ENCODE results near the gene GALNT6. TPM values are rescaled to one million over a fixed set of nuclear protein-coding genes. Genes with fewer than 3 reads are reported as not detected.

Gene GALNT6
- total and polyA plus RNA-seq, 2 donors (not counting 3 experiments of a cell fraction or from before 2014, with no cell fraction given), result 18.7 to 39.2 TPM

GRCh38 chr12:51361161-51362016, 29.8 kb downstream of the GALNT6 start:
- ChIA-PET POLR2A (interaction anchor here (1.3 kb wide), 1 partner anchor 10 kb away, joined by 3 read pairs; no protein-coding TSS in a partner anchor), CTCF (interaction anchor here (0.7 to 3.7 kb wide), 4 partner anchors 10 to 51 kb away, joined by 3 to 14 read pairs (median 4); no protein-coding TSS in a partner anchor)
- Histone ChIP-seq H3K79me2 (ENCODE audit: control insufficient read depth, insufficient read depth, low read length) (no peaks in the 10 kb centered on the region), H3K27me3 (ENCODE audit: control insufficient read depth in 2 of 2, insufficient read depth in 2 of 2, low read length in 2 of 2) (no peaks in the 10 kb centered on the region), H4K20me1 (replicated peaks; ENCODE audit: control insufficient read depth, extremely low read depth, insufficient read depth, low read length) (no peaks in the 10 kb centered on the region), H3K9me1 (replicated peaks; ENCODE audit: control insufficient read depth, extremely low read depth, insufficient read depth, low read length) (no peaks in the 10 kb centered on the region), H3K27ac (ENCODE audit: insufficient read depth, low read depth, low read length) (no peak overlapping the region), H2AFZ (ENCODE audit: low read depth, low read length) (no peak overlapping the region), H3K4me1 (ENCODE audit: control insufficient read depth, extremely low read depth, insufficient read depth, low read length) (no peaks in the 10 kb centered on the region), H3K4me2 (ENCODE audit: insufficient read depth, low read length) (no peak overlapping the region), H3K9ac (replicated peaks; ENCODE audit: extremely low read depth, insufficient read depth, low read length) (no peak overlapping the region), H3K4me3 (replicated peaks in 1 of 3; ENCODE audit: insufficient read depth in 1 of 3, low read depth in 1 of 3, low read length in 3 of 3) (no peak overlapping the region), H3K9me3 (replicated peaks; ENCODE audit: control insufficient read depth, insufficient read depth, low read length) (no peaks in the 10 kb centered on the region), H3K36me3 (ENCODE audit: control insufficient read depth in 2 of 2, extremely low read depth in 1 of 2, insufficient read depth in 2 of 2, low read length in 2 of 2) (peaks cover 0 to 3% of the 10 kb centered on the region in 2 experiments)
- DNase-seq (ENCODE audit: low read depth, low spot score), result no peak
- no TSS peak for BruUV-seq (replicated peaks)
- intact Hi-C loops (cut with micrococcal nuclease) (no loop called here), dilution Hi-C loops (cut with MboI; ENCODE audit: extremely low pct_ligation_motif_present, low sequenced_read_pairs) (no loop called here)
- no peak for FAIRE-seq
- TF ChIP-seq MYC (IDR thresholded peaks at IDR 0.05; ENCODE audit: low read depth, low read length) (no peak), POLR2A (IDR thresholded peaks at IDR 0.05; ENCODE audit: low read depth, low read length) (no peak), JUN (IDR thresholded peaks at IDR 0.05; ENCODE audit: borderline replicate concordance, insufficient read depth, insufficient read length, low read depth) (no peak), GATA2 (IDR thresholded peaks at IDR 0.05; ENCODE audit: insufficient read depth, insufficient read length, low read depth, low read length) (no peak), FOS (IDR thresholded peaks at IDR 0.05; ENCODE audit: borderline replicate concordance, insufficient read depth, low read length) (no peak), EZH2 (IDR thresholded peaks at IDR 0.05; ENCODE audit: borderline replicate concordance, low read depth, low read length, severe bottlenecking) (no peak), CTCF (IDR thresholded peaks at IDR 0.05; ENCODE audit: extremely low read depth in 1 of 2, insufficient read depth in 1 of 2, low read depth in 1 of 2, low read length in 2 of 2) (no peak), MAX (IDR thresholded peaks at IDR 0.05; ENCODE audit: insufficient read depth, insufficient read length) (no peak), POLR2AphosphoS5 (IDR thresholded peaks at IDR 0.05; ENCODE audit: insufficient read depth, low read depth, low read length) (no peak)
